ENCODE results near the gene CHRNA4. TPM values are rescaled to one million over a fixed set of nuclear protein-coding genes. Genes with fewer than 3 reads are reported as not detected.

Gene CHRNA4
- total RNA-seq, 4 donors from 2014 or later = not detected

GRCh38 chr20:63328718-63329275 is 32.4 kb downstream of the CHRNA4 start:
- Histone ChIP-seq H3K9me3 (peaks cover 0 to 18% (median 0%) of the 10 kb centered on the region in 4 donors), H3K27me3 (no peaks in the 10 kb centered on the region), H3K27ac (no peak overlapping the region), H3K4me1 (no peaks in the 10 kb centered on the region), H3K4me3 (no peak overlapping the region), H3K36me3 (no peaks in the 10 kb centered on the region)
- TF ChIP-seq CTCF (IDR thresholded peaks at IDR 0.05) = no peak
- TF ChIP-seq POLR2A (IDR thresholded peaks at IDR 0.05) = no peak
- DNase-seq = no peak

GRCh38 chr20:63328026-63328700 is 33.0 kb downstream of the CHRNA4 start:
- no peak for TF ChIP-seq POLR2A (IDR thresholded peaks at IDR 0.05)
- no peak for TF ChIP-seq CTCF (IDR thresholded peaks at IDR 0.05)
- Histone ChIP-seq H3K4me1 (no peaks in the 10 kb centered on the region), H3K9me3 (peaks cover 0 to 18% (median 0%) of the 10 kb centered on the region in 4 donors), H3K27me3 (no peaks in the 10 kb centered on the region), H3K36me3 (no peaks in the 10 kb centered on the region), H3K4me3 (no peak overlapping the region), H3K27ac (no peak overlapping the region)
- DNase-seq = no peak

- DNase-seq = no peak
- TF ChIP-seq POLR2A (IDR thresholded peaks at IDR 0.05) = no peak
- TF ChIP-seq CTCF (IDR thresholded peaks at IDR 0.05) = no peak
Observed at GRCh38 chr20:63327231-63327745, 33.9 kb downstream of the CHRNA4 start.

GRCh38 chr20:63326314-63327230 is 34.6 kb downstream of the CHRNA4 start:
- Histone ChIP-seq H3K27ac (peak overlapping the region in 2 of 4 donors; percentile 31 to 52), H3K4me1 (no peaks in the 10 kb centered on the region), H3K9me3 (peaks cover 0 to 14% (median 0%) of the 10 kb centered on the region in 4 donors), H3K27me3 (no peaks in the 10 kb centered on the region), H3K4me3 (no peak overlapping the region), H3K36me3 (no peaks in the 10 kb centered on the region)
- no peak for TF ChIP-seq POLR2A (IDR thresholded peaks at IDR 0.05)
- no peak for TF ChIP-seq CTCF (IDR thresholded peaks at IDR 0.05)
- DNase-seq = no peak

More at GRCh38 chr20:63327231-63327745, 33.9 kb downstream of the CHRNA4 start:
- H3K36me3 ChIP-seq = no peaks in the 10 kb centered on the region
- no peak overlapping the region for H3K4me3 ChIP-seq
- no peaks in the 10 kb centered on the region for H3K27me3 ChIP-seq
- no peaks in the 10 kb centered on the region for H3K4me1 ChIP-seq
- H3K27ac ChIP-seq = peak overlapping the region in 1 of 4 donors; percentile 52
- peaks cover 0 to 17% (median 0%) of the 10 kb centered on the region in 4 donors for H3K9me3 ChIP-seq

- H3K4me3 ChIP-seq = no peak overlapping the region
- no peaks in the 10 kb centered on the region for H3K4me1 ChIP-seq
- no peaks in the 10 kb centered on the region for H3K27me3 ChIP-seq
- TF ChIP-seq CTCF (IDR thresholded peaks at IDR 0.05) = no peak
- TF ChIP-seq POLR2A (IDR thresholded peaks at IDR 0.05) = no peak
- peaks cover 0 to 14% (median 0%) of the 10 kb centered on the region in 4 donors for H3K9me3 ChIP-seq
- no peak overlapping the region for H3K27ac ChIP-seq
- DNase-seq = no peak
- H3K36me3 ChIP-seq = no peaks in the 10 kb centered on the region
Observed at GRCh38 chr20:63325554-63326313, 35.4 kb downstream of the CHRNA4 start.
